ENCODE measurements around the gene AMPH. TPM values are rescaled to one million over a fixed set of nuclear protein-coding genes. Genes with fewer than 3 reads are reported as not detected.

Gene AMPH
- polyA plus RNA-seq, 1 experiment = 1.5 TPM

DNA sequence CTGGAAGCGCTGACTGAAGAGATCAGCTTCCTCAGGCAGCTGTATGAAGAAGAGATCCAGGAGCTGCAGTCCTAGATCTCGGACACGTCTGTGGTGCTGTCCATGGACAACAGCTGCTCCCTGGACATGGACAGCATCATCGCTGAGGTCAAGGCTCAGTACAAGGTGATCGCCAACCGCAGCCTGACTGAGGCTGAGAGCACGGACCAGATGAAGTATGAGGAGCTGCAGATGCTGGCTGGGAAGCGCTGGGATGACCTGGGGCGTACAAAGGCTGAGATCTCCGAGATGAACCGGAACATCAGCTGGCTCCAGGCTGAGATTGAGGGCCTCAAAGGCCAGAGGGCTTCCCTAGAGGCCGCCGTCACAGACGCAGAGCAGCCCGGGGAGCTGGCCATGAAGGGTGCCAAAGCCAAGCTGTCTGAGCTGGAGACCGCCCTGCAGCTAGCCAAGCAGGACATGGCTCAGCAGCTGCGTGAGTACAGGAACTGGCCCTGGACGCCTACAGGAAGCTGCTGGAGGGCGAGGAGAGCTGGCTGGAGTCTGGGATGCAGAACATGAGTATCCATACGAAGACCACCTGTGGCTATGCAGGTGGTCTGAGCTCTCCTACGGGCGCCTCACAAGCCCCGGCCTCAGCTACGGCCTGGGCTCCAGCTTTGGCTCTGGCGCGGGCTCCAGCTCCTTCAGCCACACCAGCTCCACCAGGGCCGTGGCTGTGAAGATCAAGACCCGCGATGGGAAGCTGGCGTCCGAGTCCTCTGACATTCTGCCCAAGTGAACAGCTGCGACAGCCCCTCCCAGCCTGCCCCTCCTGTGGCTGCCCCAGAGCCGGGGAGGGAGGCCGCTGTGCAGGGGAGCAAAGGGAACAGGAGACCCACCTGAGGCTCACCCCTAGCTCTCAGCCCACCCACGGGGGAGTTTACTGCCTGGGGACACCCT, 24.9 kb upstream of the AMPH start:
- CTCF ChIA-PET = interaction anchor here (1.9 to 5.5 kb wide), 2 partner anchors 257 kb away, joined by 6 to 37 read pairs; no protein-coding TSS in a partner anchor
- POLR2A ChIA-PET = no interaction called here

DNA sequence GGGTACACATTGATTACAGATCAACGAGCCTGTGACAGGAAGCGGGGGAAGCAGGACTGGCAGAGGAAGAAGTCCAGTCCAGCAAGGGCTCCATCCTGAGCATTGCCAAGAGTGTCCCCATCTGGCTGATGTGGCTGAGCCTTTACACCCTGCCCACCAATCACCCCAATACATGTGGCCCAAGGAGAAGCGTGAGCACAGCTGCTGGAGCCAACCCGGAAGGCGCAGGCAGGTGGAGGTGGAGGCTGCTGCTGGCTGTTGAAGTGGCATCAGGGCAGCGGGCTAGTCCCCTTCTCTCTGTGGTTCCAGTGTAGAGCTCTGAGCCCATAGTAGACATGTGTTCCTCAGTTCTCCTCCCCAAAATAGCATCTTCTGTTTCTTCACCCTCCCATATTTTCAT, 6.8 kb upstream of the AMPH start:
- ChIA-PET CTCF (no interaction called here), POLR2A (no interaction called here)
- no peak overlapping the region for H3K4me3 ChIP-seq (ENCODE audit: low read depth, low read length)

More for the DNA sequence above, 24.9 kb upstream of the AMPH start:
- Histone ChIP-seq H3K4me3 (ENCODE audit: low read depth, low read length) (no peak overlapping the region), H3K27me3 (ENCODE audit: control insufficient read depth, insufficient read depth, low read length) (peaks cover 2% of the 10 kb centered on the region), H3K36me3 (ENCODE audit: control insufficient read depth, insufficient read depth, low read length) (no peaks in the 10 kb centered on the region)
- no peak for DNase-seq (ENCODE audit: low read depth)
- TF ChIP-seq, protein P1, sequence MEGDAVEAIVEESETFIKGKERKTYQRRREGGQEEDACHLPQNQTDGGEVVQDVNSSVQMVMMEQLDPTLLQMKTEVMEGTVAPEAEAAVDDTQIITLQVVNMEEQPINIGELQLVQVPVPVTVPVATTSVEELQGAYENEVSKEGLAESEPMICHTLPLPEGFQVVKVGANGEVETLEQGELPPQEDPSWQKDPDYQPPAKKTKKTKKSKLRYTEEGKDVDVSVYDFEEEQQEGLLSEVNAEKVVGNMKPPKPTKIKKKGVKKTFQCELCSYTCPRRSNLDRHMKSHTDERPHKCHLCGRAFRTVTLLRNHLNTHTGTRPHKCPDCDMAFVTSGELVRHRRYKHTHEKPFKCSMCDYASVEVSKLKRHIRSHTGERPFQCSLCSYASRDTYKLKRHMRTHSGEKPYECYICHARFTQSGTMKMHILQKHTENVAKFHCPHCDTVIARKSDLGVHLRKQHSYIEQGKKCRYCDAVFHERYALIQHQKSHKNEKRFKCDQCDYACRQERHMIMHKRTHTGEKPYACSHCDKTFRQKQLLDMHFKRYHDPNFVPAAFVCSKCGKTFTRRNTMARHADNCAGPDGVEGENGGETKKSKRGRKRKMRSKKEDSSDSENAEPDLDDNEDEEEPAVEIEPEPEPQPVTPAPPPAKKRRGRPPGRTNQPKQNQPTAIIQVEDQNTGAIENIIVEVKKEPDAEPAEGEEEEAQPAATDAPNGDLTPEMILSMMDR (IDR thresholded peaks at IDR 0.05; ENCODE audit: insufficient read depth, low read depth, low read length) = no peak

DNA sequence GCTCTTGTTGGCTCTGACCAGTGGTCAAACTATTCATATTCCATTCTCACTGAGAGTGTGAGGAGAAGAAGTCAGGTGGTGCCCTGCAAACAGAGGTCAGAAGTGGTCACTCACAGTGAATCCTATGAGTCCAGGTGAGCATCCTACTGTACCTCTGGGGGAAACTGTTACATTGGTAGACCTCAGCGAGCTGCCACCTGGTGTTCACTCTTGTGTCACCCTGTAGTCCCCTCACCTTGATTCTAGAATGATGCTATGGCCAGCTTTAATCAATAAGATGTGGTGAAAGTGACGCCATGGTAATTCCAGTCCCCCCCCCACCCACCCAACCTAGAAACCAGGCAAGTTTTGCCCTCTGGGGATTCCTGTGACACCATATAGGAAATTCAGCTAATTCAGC, 1.2 kb upstream of the AMPH start:
- peaks cover 3% of the 10 kb centered on the region; the same call in 1 of the 2 replicates for H3K27me3 ChIP-seq (ENCODE audit: control insufficient read depth, insufficient read depth, low read length)
- CTCF ChIA-PET = interaction anchor here (0.7 to 1.0 kb wide), 2 partner anchors 20 to 28 kb away, joined by 3 read pairs; no protein-coding TSS in a partner anchor
- no peak for DNase-seq (ENCODE audit: low read depth)
- POLR2A ChIA-PET = no interaction called here
- no peaks in the 10 kb centered on the region for H3K36me3 ChIP-seq (ENCODE audit: control insufficient read depth, insufficient read depth, low read length)
- no peak overlapping the region for H3K4me3 ChIP-seq (ENCODE audit: low read depth, low read length)
- TF ChIP-seq, protein P1 (IDR thresholded peaks at IDR 0.05; ENCODE audit: insufficient read depth, low read depth, low read length) = no peak

More for the DNA sequence above, 6.8 kb upstream of the AMPH start:
- H3K36me3 ChIP-seq (ENCODE audit: control insufficient read depth, insufficient read depth, low read length) = no peaks in the 10 kb centered on the region
- no peaks in the 10 kb centered on the region; the same call in 1 of the 2 replicates for H3K27me3 ChIP-seq (ENCODE audit: control insufficient read depth, insufficient read depth, low read length)
- DNase-seq (ENCODE audit: low read depth) = no peak
- TF ChIP-seq, protein P1 (IDR thresholded peaks at IDR 0.05; ENCODE audit: insufficient read depth, low read depth, low read length) = no peak

DNA sequence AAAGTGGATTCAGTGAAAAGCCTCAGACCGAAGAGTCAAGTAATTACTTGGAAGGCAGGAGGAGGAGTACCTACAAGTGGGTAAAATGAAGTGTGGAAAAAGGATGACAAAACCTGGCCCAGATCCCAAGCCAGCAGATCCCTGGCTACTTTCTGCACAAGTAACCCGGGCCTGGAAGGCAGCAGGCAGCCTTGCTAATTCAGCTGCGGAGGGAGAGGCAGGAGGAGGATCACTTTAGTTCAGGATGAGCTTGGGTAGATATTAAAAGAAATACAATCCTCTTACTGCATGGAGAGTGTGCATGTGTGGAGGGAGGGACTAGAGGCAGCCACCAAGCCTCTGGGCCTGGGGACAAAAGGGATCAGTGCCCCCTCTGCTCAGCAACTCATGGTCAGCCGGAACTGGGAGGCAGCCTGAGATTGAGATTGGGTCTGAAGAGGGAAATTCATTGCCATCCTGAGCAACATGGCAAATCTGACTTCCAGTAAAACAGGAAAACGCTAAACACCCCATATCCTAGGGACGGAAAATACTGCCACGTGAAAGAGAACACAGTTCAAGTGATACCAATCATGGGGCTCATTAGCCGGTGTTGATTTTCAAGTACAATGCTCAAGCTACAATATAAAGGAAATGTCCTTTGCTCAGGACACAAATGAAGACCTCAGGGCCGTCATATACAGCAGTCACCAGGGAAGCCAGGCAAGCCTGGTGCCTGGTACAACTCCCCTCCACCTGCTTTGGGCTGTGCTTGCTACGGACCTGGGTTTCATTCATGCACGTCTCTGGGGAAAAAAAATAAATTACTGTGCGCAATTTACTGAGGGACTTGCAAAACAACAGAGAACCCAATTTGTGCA, 1.3 kb downstream of the AMPH start:
- TF ChIP-seq, protein P1 (IDR thresholded peaks at IDR 0.05; ENCODE audit: insufficient read depth, low read depth, low read length) = no peak
- Histone ChIP-seq H3K36me3 (ENCODE audit: control insufficient read depth, insufficient read depth, low read length) (no peaks in the 10 kb centered on the region), H3K4me3 (ENCODE audit: low read depth, low read length) (no peak overlapping the region), H3K27me3 (ENCODE audit: control insufficient read depth, insufficient read depth, low read length) (0 out of 2 replicates have a peak, but pooled peaks cover 3% of the 10 kb centered on the region)
- ChIA-PET CTCF (interaction anchor here (0.5 kb wide), 1 partner anchor 16 kb away, joined by 3 read pairs; no protein-coding TSS in a partner anchor), POLR2A (no interaction called here)
- no peak for DNase-seq (ENCODE audit: low read depth)

Data from BJ (cell line).